ENCODE results near the gene TDRD12.
"Not testable (repeated sequence)": the region's sequence is repeated elsewhere in the genome, so short reads cannot be mapped to it uniquely, and the experiment has no call there.

Gene TDRD12

GRCh38 chr19:32750441-32751055 is 31.0 kb downstream of the TDRD12 start:
- DNase-seq, result no peak

- DNase-seq, result no peak
Measured at GRCh38 chr19:32751066-32751465, 31.5 kb downstream of the TDRD12 start.

GRCh38 chr19:32757189-32757588 is 37.6 kb downstream of the TDRD12 start:
- DNase-seq, result no peak

GRCh38 chr19:32765365-32765764 is 45.8 kb downstream of the TDRD12 start:
- not testable (repeated sequence) for DNase-seq

GRCh38 chr19:32767951-32768679 is 48.5 kb downstream of the TDRD12 start:
- DNase-seq, result no peak

- no peak for DNase-seq
Measured at GRCh38 chr19:32771596-32771995, 52.0 kb downstream of the TDRD12 start.

GRCh38 chr19:32773126-32773525 is 53.6 kb downstream of the TDRD12 start:
- DNase-seq, result no peak

GRCh38 chr19:32779082-32779481 is 59.5 kb downstream of the TDRD12 start:
- DNase-seq, result no peak

GRCh38 chr19:32781280-32781679 is 61.7 kb downstream of the TDRD12 start:
- no peak for DNase-seq

- not testable (repeated sequence) for DNase-seq
Measured at GRCh38 chr19:32782089-32782488, 62.5 kb downstream of the TDRD12 start.

- DNase-seq, result not testable (repeated sequence)
Measured at GRCh38 chr19:32787161-32787813, 67.7 kb downstream of the TDRD12 start.

GRCh38 chr19:32787895-32788294 is 68.3 kb downstream of the TDRD12 start:
- not testable (repeated sequence) for DNase-seq

- no peak for DNase-seq
Measured at GRCh38 chr19:32789429-32789828, 69.9 kb downstream of the TDRD12 start.

GRCh38 chr19:32798201-32798600 is 78.6 kb downstream of the TDRD12 start:
- DNase-seq, result peak; percentile 35

- DNase-seq, result no peak
Measured at GRCh38 chr19:32800191-32800590, 80.6 kb downstream of the TDRD12 start.

- DNase-seq, result no peak
Measured at GRCh38 chr19:32800754-32801153, 81.2 kb downstream of the TDRD12 start.

- DNase-seq, result no peak
Measured at GRCh38 chr19:32802840-32803239, 83.3 kb downstream of the TDRD12 start.

- no peak for DNase-seq
Measured at GRCh38 chr19:32808236-32808635, 88.7 kb downstream of the TDRD12 start.

GRCh38 chr19:32809254-32809653 is 89.7 kb downstream of the TDRD12 start:
- DNase-seq, result no peak

- no peak for DNase-seq
Measured at GRCh38 chr19:32809754-32810153, 90.2 kb downstream of the TDRD12 start.

- DNase-seq, result no peak
Measured at GRCh38 chr19:32810452-32810851, 90.9 kb downstream of the TDRD12 start.

GRCh38 chr19:32811151-32811550 is 91.6 kb downstream of the TDRD12 start:
- DNase-seq, result no peak

- DNase-seq, result no peak
Measured at GRCh38 chr19:32812036-32812435, 92.5 kb downstream of the TDRD12 start.

- no peak for DNase-seq
Measured at GRCh38 chr19:32812571-32812970, 93.0 kb downstream of the TDRD12 start.

Measured in NCI-H2171 (cell line).